HepG2 (cell line): ENCODE data around the gene ABRACL. TPM values are rescaled to one million over a fixed set of nuclear protein-coding genes. Genes with fewer than 3 reads are reported as not detected.
A peak's percentile ranks its signal among the peaks of the same experiment; 100 is the strongest.

ENCODE experiments used
- ASH2L ChIP-seq: fragments of 300-600, 200-600 bp; sonication (generic); IDR thresholded peaks from 2 replicates; pipeline ENCODE4 v1.7.0; 2017; ENCODE audit warnings: low read depth, mild to moderate bottlenecking, moderate library complexity, mixed read lengths, low read length; ENCODE audit not compliant: insufficient read length
- CENPT ChIP-seq: sonication (generic); formaldehyde crosslinking; IDR thresholded peaks from 2 replicates; pipeline ENCODE4 v1.8.0; 2022; ENCODE audit warnings: low read depth, mild to moderate bottlenecking, moderate library complexity, missing genetic modification reagents
- KLF11 ChIP-seq: IDR thresholded peaks from 2 replicates; pipeline ENCODE4 v1.6.1; 2016; ENCODE audit warnings: missing compliant biosample characterization
- KLF12 ChIP-seq: sonication (generic); formaldehyde crosslinking; IDR thresholded peaks from 2 replicates; pipeline ENCODE4 v1.4.0; 2020; ENCODE audit warnings: missing genetic modification reagents, borderline replicate concordance
- NFYC ChIP-seq: IDR thresholded peaks from 2 replicates; pipeline ENCODE4 v1.6.1; 2016; ENCODE audit warnings: missing genetic modification reagents, missing compliant biosample characterization
- RELA ChIP-seq: sonication (generic); formaldehyde crosslinking; IDR thresholded peaks from 2 replicates; pipeline ENCODE4 v1.4.0; 2020; ENCODE audit warnings: missing genetic modification reagents
- RFX1 ChIP-seq: fragments of 450-650 bp; IDR thresholded peaks from 2 replicates; pipeline ENCODE4 v1.6.1; 2017
- RORA ChIP-seq: sonication (generic); formaldehyde crosslinking; IDR thresholded peaks from 2 replicates; pipeline ENCODE4 v1.5.0; 2020; ENCODE audit warnings: mild to moderate bottlenecking, missing genetic modification reagents, moderate library complexity
- SP140L ChIP-seq: sonication (generic); formaldehyde crosslinking; IDR thresholded peaks from 2 replicates; pipeline ENCODE4 v1.4.0; 2020; ENCODE audit warnings: missing genetic modification reagents, borderline replicate concordance
- SSRP1 ChIP-seq: IDR thresholded peaks from 2 replicates; pipeline ENCODE4 v1.6.1; 2016; ENCODE audit warnings: control low read depth
- STAG1 ChIP-seq: sonication (generic); formaldehyde crosslinking; IDR thresholded peaks from 2 replicates; pipeline ENCODE4 v1.4.0; 2020; ENCODE audit warnings: missing genetic modification reagents
- SYNCRIP ChIP-seq: fragments of 200-400 bp; formaldehyde crosslinking; IDR thresholded peaks from 2 replicates; pipeline ENCODE4 v1.6.1; 2018; ENCODE audit warnings: mild to moderate bottlenecking, low read depth, low read length; ENCODE audit not compliant: insufficient read depth
- TRAFD1 ChIP-seq: sonication (generic); formaldehyde crosslinking; IDR thresholded peaks from 2 replicates; pipeline ENCODE4 v1.5.1; 2020; ENCODE audit warnings: missing genetic modification reagents, mild to moderate bottlenecking, borderline replicate concordance
- ZNF17 ChIP-seq: sonication (generic); formaldehyde crosslinking; IDR thresholded peaks from 2 replicates; pipeline ENCODE4 v1.5.0; 2020; ENCODE audit warnings: mild to moderate bottlenecking, missing genetic modification reagents
- ZNF225 ChIP-seq: sonication (generic); formaldehyde crosslinking; IDR thresholded peaks from 2 replicates; pipeline ENCODE4 v1.4.0; 2020; ENCODE audit warnings: mild to moderate bottlenecking, missing genetic modification reagents
- ZNF589 ChIP-seq: sonication (generic); formaldehyde crosslinking; conservative IDR thresholded peaks from 2 replicates; pipeline ENCODE4 v1.8.0; 2022; ENCODE audit warnings: mild to moderate bottlenecking, moderate library complexity, missing genetic modification reagents
- ZNF670 ChIP-seq: sonication (generic); formaldehyde crosslinking; IDR thresholded peaks from 2 replicates; pipeline ENCODE4 v1.8.0; 2022; ENCODE audit warnings: mild to moderate bottlenecking, missing genetic modification reagents, borderline replicate concordance
- ZNF780A ChIP-seq: sonication (generic); formaldehyde crosslinking; IDR thresholded peaks from 2 replicates; pipeline ENCODE4 v1.8.0; 2022; ENCODE audit warnings: mild to moderate bottlenecking, missing genetic modification reagents, moderate library complexity
- ZSCAN12 ChIP-seq: sonication (generic); formaldehyde crosslinking; IDR thresholded peaks from 2 replicates; pipeline ENCODE4 v1.9.0; 2021; ENCODE audit warnings: mild to moderate bottlenecking, missing genetic modification reagents
- polyA plus RNA-seq, 8 experiments: library from polyadenylated mRNA; depleted of rRNA in 3 of 8; stranded (reverse) in 7 of 8; unstranded in 1 of 8; fragments of >200 nt; fragmentation: Illumina TruSeq in 4 of 8; extraction: Trizol in 4 of 8; gene quantifications; 2 replicates each; pipeline versions ENCODE4 v1.2.1 to v1.2.3, GENCODE V29; 2011 to 2016; ENCODE audit warnings: low read depth in 4 of 8, missing spikeins in 1 of 8, mixed read lengths in 1 of 8; ENCODE audit not compliant: insufficient read depth in 1 of 8
- total RNA-seq, 5 experiments: library from RNA; depleted of rRNA; stranded (reverse); fragments of >200 nt; fragmentation: Illumina TruSeq; extraction: Trizol; gene quantifications; 2 replicates each; pipeline ENCODE4 v1.2.3, GENCODE V29; 2016; ENCODE audit warnings: low read depth in 1 of 5
- TF ChIP-seq, protein P1 (sequence below): sonication (generic); formaldehyde crosslinking; IDR thresholded peaks from 2 replicates; pipeline ENCODE4 v1.5.0; 2020; ENCODE audit warnings: mild to moderate bottlenecking, missing genetic modification reagents
- TF ChIP-seq, protein P2 (sequence below): sonication (generic); formaldehyde crosslinking; IDR thresholded peaks from 2 replicates; pipeline ENCODE4 v1.5.1; 2020; ENCODE audit warnings: mild to moderate bottlenecking, missing genetic modification reagents, borderline replicate concordance
- TF ChIP-seq, protein P3 (sequence below): IDR thresholded peaks from 2 replicates; pipeline ENCODE4 v1.6.1; 2016; ENCODE audit warnings: mild to moderate bottlenecking

ABRACL gene
- total and polyA plus RNA-seq, 2 of the 13 experiments (the other 11 are each of a cell fraction or from before 2014, with no cell fraction given) = 1.4 to 5.4 TPM

DNA sequence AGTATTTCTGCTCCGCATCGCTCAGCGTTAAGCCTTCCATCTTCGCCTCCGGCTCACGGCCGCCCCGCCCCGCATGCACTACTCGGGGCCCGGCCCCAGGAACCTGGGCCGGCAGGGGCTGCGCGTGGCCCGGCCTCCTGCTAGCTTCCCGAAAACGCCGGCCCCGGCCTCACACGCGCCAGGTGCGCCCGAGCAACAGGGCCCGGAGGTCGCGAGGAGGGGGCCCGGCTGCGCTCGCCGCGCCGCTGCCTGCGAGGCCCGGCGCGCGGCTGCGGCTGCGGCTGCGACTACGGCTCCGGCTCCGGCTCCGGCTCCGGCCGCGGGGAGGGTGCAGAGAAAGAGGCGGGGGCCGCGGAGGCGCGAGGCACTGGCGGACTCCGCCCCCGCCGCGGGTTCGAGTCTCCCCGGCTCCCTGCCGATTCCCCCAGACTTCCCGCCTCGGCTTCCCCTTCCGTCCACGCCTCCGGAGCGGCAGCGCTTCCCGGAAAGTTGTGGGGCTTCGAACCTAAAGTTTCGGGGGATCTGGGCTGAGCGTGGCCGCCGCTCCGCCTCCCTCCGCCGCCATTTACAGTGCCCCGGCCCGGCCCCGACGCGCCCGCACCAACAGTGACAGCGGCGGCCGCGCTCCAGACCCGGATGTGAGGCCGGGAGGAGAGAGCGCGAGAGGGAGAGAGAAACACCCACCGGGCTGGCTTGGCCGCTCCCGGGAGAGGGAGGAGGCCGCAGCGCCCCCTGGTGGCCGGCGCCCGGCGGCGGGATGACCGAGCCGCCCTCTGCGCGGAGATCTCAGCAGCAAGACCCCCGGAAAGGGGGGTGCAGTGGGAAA, 40.7 kb upstream of the ABRACL start, which contains the start of gene REPS1 (continued):
- TF ChIP-seq, protein P1, sequence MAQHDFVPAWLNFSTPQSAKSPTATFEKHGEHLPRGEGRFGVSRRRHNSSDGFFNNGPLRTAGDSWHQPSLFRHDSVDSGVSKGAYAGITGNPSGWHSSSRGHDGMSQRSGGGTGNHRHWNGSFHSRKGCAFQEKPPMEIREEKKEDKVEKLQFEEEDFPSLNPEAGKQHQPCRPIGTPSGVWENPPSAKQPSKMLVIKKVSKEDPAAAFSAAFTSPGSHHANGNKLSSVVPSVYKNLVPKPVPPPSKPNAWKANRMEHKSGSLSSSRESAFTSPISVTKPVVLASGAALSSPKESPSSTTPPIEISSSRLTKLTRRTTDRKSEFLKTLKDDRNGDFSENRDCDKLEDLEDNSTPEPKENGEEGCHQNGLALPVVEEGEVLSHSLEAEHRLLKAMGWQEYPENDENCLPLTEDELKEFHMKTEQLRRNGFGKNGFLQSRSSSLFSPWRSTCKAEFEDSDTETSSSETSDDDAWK = no peak
- TF ChIP-seq STAG1 (peak; percentile 66), SSRP1 (no peak), ZNF589 (CRISPR knock-in tag) (0 out of 2 replicates have a peak, but pooled peaks have one; percentile 49), ZNF225 (CRISPR knock-in tag) (peak; percentile 53; the same call in 1 of the 2 replicates), ZNF17 (CRISPR knock-in tag) (no peak), CENPT (CRISPR knock-in tag) (no peak), ZNF670 (CRISPR knock-in tag) (no peak), KLF11 (CRISPR knock-in tag) (no peak), ASH2L (peak; percentile 97), TRAFD1 (no peak), SP140L (CRISPR knock-in tag) (peak; percentile 88; the same call in 1 of the 2 replicates), RFX1 (no peak), NFYC (CRISPR knock-in tag) (peak; percentile 30), ZSCAN12 (CRISPR knock-in tag) (peak; percentile 70; the same call in 1 of the 2 replicates), ZNF780A (no peak), KLF12 (CRISPR knock-in tag) (peak; percentile 44; the same call in 1 of the 2 replicates), RORA (no peak), SYNCRIP (no peak), RELA (CRISPR knock-in tag) (0 out of 2 replicates have a peak, but pooled peaks have one; percentile 78)
- TF ChIP-seq, protein P2, sequence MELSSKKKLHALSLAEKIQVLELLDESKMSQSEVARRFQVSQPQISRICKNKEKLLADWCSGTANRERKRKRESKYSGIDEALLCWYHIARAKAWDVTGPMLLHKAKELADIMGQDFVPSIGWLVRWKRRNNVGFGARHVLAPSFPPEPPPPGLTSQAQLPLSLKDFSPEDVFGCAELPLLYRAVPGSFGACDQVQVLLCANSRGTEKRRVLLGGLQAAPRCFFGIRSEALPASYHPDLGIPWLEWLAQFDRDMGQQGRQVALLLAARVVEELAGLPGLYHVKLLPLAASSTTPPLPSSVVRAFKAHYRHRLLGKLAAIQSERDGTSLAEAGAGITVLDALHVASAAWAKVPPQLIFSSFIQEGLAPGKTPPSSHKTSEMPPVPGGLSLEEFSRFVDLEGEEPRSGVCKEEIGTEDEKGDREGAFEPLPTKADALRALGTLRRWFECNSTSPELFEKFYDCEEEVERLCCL (CRISPR knock-in tag) = peak; percentile 65; the same call in 1 of the 2 replicates
- TF ChIP-seq, protein P3, sequence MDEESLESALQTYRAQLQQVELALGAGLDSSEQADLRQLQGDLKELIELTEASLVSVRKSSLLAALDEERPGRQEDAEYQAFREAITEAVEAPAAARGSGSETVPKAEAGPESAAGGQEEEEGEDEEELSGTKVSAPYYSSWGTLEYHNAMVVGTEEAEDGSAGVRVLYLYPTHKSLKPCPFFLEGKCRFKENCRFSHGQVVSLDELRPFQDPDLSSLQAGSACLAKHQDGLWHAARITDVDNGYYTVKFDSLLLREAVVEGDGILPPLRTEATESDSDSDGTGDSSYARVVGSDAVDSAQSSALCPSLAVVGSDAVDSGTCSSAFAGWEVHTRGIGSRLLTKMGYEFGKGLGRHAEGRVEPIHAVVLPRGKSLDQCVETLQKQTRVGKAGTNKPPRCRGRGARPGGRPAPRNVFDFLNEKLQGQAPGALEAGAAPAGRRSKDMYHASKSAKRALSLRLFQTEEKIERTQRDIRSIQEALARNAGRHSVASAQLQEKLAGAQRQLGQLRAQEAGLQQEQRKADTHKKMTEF (CRISPR knock-in tag) = peak; percentile 98
